Measurements from ENCODE around the gene EIF4A3.

Gene EIF4A3

GRCh38 chr17:80110927-80111701 is 35.8 kb downstream of the EIF4A3 start:
- TF ChIP-seq CTCF (IDR thresholded peaks at IDR 0.05), result no peak
- no peaks in the 10 kb centered on the region for H3K36me3 ChIP-seq (ENCODE audit: control insufficient read depth, insufficient read depth, low read length)
- no peak overlapping the region for H3K4me3 ChIP-seq (ENCODE audit: low read depth, low read length)
- H3K27me3 ChIP-seq (ENCODE audit: control insufficient read depth, insufficient read depth, low read length), result no peaks in the 10 kb centered on the region
- H3K4me2 ChIP-seq (ENCODE audit: low read length), result no peak overlapping the region
- H3K27ac ChIP-seq, result no peak overlapping the region
- no peaks in the 10 kb centered on the region for H3K79me2 ChIP-seq
- H3K9ac ChIP-seq, result no peak overlapping the region
- H3K9me3 ChIP-seq (ENCODE audit: control insufficient read depth, low read length), result no peaks in the 10 kb centered on the region
- H2AFZ ChIP-seq, result no peak overlapping the region
- no peaks in the 10 kb centered on the region for H3K4me1 ChIP-seq

GRCh38 chr17:80110447-80110812 is 36.5 kb downstream of the EIF4A3 start:
- Histone ChIP-seq H3K27me3 (ENCODE audit: control insufficient read depth, insufficient read depth, low read length) (no peaks in the 10 kb centered on the region), H3K4me1 (no peaks in the 10 kb centered on the region), H3K27ac (no peak overlapping the region), H3K4me3 (ENCODE audit: low read depth, low read length) (no peak overlapping the region), H2AFZ (no peak overlapping the region), H3K9me3 (ENCODE audit: control insufficient read depth, low read length) (no peaks in the 10 kb centered on the region), H3K9ac (no peak overlapping the region), H3K79me2 (no peaks in the 10 kb centered on the region), H3K36me3 (ENCODE audit: control insufficient read depth, insufficient read depth, low read length) (no peaks in the 10 kb centered on the region), H3K4me2 (ENCODE audit: low read length) (no peak overlapping the region)
- TF ChIP-seq CTCF (IDR thresholded peaks at IDR 0.05), result no peak

DNA sequence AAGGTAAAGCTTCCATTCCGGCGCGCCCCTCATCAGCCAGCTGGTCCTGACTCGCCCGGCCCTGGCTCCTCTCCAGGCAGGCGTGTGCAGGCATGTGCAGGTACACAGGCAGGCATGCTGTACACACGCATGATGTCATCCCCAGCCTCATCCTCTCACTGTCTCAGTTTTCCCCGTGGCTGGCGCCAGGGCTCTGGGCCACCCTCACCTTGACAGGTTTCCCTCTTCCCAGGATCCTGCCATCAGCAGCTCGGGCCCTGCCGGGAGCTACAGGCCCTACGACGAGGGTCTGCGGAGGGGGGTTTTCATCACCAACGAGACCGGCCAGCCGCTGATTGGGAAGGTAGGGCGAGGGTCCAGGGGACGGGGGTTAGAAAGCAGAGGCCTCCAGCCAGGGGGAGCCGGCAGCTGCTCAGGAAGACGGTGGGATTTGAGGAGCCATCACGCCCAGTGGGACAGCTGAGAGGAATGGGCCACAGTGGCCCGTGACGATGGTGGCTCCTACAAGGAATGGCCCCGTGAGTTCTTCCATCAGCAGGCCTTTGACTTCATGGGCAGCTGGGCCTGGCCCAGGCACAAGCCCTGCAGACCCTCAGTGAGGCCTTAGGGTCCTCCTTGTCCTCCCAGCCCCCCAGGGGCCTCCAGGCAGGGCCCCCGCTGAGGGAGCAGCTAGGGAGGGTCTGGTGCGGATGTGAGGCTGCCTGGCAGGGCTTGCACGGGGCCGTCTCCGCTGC is 37.0 kb downstream of the EIF4A3 start:
- no peak overlapping the region for H3K4me2 ChIP-seq (ENCODE audit: low read length)
- TF ChIP-seq CTCF (IDR thresholded peaks at IDR 0.05), result no peak

GRCh38 chr17:80109066-80109660 is 37.8 kb downstream of the EIF4A3 start:
- Histone ChIP-seq H3K27me3 (ENCODE audit: control insufficient read depth, insufficient read depth, low read length) (no peaks in the 10 kb centered on the region), H3K9me3 (ENCODE audit: control insufficient read depth, low read length) (no peaks in the 10 kb centered on the region), H3K36me3 (ENCODE audit: control insufficient read depth, insufficient read depth, low read length) (no peaks in the 10 kb centered on the region), H3K4me1 (no peaks in the 10 kb centered on the region), H3K79me2 (no peaks in the 10 kb centered on the region), H3K9ac (no peak overlapping the region), H3K27ac (no peak overlapping the region), H3K4me2 (ENCODE audit: low read length) (no peak overlapping the region), H3K4me3 (ENCODE audit: low read depth, low read length) (no peak overlapping the region), H2AFZ (no peak overlapping the region)
- TF ChIP-seq CTCF (IDR thresholded peaks at IDR 0.05), result no peak

More for the DNA sequence above, 37.0 kb downstream of the EIF4A3 start:
- H3K27me3 ChIP-seq (ENCODE audit: control insufficient read depth, insufficient read depth, low read length), result no peaks in the 10 kb centered on the region
- no peak overlapping the region for H3K9ac ChIP-seq
- no peak overlapping the region for H3K4me3 ChIP-seq (ENCODE audit: low read depth, low read length)
- no peaks in the 10 kb centered on the region for H3K79me2 ChIP-seq
- no peak overlapping the region for H3K27ac ChIP-seq
- no peak overlapping the region for H2AFZ ChIP-seq
- H3K9me3 ChIP-seq (ENCODE audit: control insufficient read depth, low read length), result no peaks in the 10 kb centered on the region
- H3K4me1 ChIP-seq, result no peaks in the 10 kb centered on the region
- no peaks in the 10 kb centered on the region for H3K36me3 ChIP-seq (ENCODE audit: control insufficient read depth, insufficient read depth, low read length)
